Vagina (tissue), 2 donors: ENCODE measurements around the gene PRSS27.

Source experiments
- POLR2A ChIP-seq, 2 donors: fragments of 450-650 bp; IDR thresholded peaks; one replicate each; pipeline ENCODE4 v1.6.1; 2017; ENCODE audit warnings: antibody characterized with exemption in 2 of 2, mild to moderate bottlenecking in 2 of 2, moderate library complexity in 2 of 2
- POLR2AphosphoS5 ChIP-seq, 2 donors: sonication (generic); formaldehyde crosslinking; IDR thresholded peaks; one replicate each; pipeline ENCODE4 v1.9.0; 2017; ENCODE audit warnings: antibody characterized with exemption in 2 of 2, mild to moderate bottlenecking in 2 of 2, low read depth in 1 of 2; ENCODE audit not compliant: insufficient read depth in 1 of 2
- TF ChIP-seq, protein P1 (sequence below), 3 experiments: fragments of 450-650 bp in 2 of 3; fragments of 200-600 bp in 1 of 3; sonication (generic) in 1 of 3; IDR thresholded peaks; one replicate each; pipeline ENCODE4 v1.5.1; 2017 to 2019; ENCODE audit warnings: antibody characterized with exemption in 3 of 3, mild to moderate bottlenecking in 2 of 3, moderate library complexity in 2 of 3

DNA sequence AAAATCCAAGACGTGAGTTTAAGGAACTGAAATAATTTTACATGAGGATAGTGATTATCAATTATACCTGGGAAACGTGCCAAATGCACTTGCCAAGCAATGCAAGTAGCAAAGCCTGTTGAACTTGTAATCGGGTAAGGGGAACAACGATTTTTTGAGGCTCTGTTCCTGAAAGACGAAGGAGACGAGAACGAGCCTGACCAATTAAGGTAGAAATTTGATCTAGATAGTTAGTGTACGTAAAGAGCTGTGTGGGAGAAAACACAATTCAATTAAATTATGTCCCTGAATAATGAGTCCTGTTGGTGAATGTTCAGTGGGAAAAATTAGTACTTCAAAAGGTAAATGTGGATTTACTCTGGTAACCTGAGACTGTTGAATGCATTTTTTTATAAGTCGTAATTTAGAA is 55.4 kb downstream of the PRSS27 start:
- TF ChIP-seq POLR2AphosphoS5 (IDR thresholded peaks at IDR 0.05; ENCODE audit: insufficient read depth in 1 of 2, low read depth in 1 of 2), result no peak
- TF ChIP-seq, protein P1, sequence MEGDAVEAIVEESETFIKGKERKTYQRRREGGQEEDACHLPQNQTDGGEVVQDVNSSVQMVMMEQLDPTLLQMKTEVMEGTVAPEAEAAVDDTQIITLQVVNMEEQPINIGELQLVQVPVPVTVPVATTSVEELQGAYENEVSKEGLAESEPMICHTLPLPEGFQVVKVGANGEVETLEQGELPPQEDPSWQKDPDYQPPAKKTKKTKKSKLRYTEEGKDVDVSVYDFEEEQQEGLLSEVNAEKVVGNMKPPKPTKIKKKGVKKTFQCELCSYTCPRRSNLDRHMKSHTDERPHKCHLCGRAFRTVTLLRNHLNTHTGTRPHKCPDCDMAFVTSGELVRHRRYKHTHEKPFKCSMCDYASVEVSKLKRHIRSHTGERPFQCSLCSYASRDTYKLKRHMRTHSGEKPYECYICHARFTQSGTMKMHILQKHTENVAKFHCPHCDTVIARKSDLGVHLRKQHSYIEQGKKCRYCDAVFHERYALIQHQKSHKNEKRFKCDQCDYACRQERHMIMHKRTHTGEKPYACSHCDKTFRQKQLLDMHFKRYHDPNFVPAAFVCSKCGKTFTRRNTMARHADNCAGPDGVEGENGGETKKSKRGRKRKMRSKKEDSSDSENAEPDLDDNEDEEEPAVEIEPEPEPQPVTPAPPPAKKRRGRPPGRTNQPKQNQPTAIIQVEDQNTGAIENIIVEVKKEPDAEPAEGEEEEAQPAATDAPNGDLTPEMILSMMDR (IDR thresholded peaks at IDR 0.05), result no peak
- TF ChIP-seq POLR2A (IDR thresholded peaks at IDR 0.05), result no peak
